SU-DHL-6 (cell line): ENCODE measurements around the gene B3GALT5.

Experiments
- CTCF ChIP-seq: fragments of 200-600 bp; sonication (generic); IDR thresholded peaks from one replicate; pipeline ENCODE4 v1.5.1; 2017; ENCODE audit warnings: antibody characterized with exemption, mild to moderate bottlenecking, low read length, moderate library complexity; ENCODE audit not compliant: insufficient read depth, poor library complexity, severe bottlenecking
- EZH2phosphoT487 ChIP-seq: fragments of 200-600 bp; sonication (generic), shearing (Covaris generic); conservative IDR thresholded peaks from 2 replicates; pipeline ENCODE4 v1.6.1; 2018; ENCODE audit warnings: mild to moderate bottlenecking, antibody characterized with exemption, low read length, moderate library complexity, mixed read lengths

GRCh38 chr21:39662411-39662953 is 49.7 kb downstream of the B3GALT5 start:
- TF ChIP-seq CTCF, result no peak
- no peak for TF ChIP-seq EZH2phosphoT487
